Measurements from ENCODE around the gene LCN9.
A peak's percentile ranks its signal among the peaks of the same experiment; 100 is the strongest.

The LCN9 gene

DNA sequence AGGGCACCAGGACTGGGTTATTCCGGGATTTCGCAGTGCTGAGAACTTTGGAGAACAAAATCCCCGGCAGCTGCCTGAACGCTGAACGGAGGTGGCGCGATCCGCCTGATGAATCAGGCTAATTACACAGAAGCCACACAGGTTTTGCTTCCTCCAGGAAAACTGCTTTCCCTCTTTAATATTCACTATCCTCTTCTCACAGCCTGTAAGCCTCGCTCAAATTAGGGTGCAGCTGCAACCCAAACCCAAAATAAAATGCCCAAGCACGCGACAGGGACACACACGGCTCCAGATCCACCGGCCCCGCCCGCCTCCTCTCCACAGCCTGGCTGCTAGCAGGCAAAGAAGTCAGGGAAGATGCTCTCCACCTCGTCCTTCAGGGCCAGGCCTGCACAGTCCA, 30.2 kb downstream of the LCN9 start:
- Mint-ChIP-seq H3K27me3 (peaks cover 6% of the 10 kb centered on the region), H3K9me3 (no peaks in the 10 kb centered on the region), H3K36me3 (no peaks in the 10 kb centered on the region), H3K4me1 (no peaks in the 10 kb centered on the region), H3K27ac (no peak overlapping the region), H3K4me3 (no peak overlapping the region)
- ATAC-seq (ENCODE audit: low read depth): no peak
- no peak for DNase-seq (ENCODE audit: low spot score in 2 of 2)

DNA sequence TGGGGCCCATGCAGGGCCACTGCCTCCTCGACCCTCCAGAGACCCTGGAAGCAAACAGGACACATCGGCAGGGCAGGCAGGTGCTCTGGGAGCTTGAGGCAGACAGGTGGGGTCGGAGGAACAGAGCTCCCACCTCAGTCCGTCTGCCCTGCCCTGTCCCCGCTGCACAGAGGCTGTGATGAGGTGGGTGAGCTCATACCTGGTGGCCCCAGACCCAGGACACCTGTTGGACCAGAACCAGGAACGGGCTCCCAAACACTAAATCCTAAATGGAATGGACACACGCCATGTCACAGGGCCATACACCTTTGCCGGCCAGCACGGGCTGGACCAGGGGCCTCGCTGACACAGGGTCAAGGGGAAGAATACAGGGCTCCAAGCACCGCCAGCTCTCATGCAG, 30.7 kb downstream of the LCN9 start:
- no peaks in the 10 kb centered on the region for H3K4me1 Mint-ChIP-seq
- H3K4me3 Mint-ChIP-seq: no peak overlapping the region
- H3K27ac Mint-ChIP-seq: no peak overlapping the region
- no peaks in the 10 kb centered on the region for H3K36me3 Mint-ChIP-seq
- H3K27me3 Mint-ChIP-seq: peaks cover 6% of the 10 kb centered on the region
- ATAC-seq (ENCODE audit: low read depth) (no peak), DNase-seq (ENCODE audit: low spot score in 2 of 2) (no peak)
- no peaks in the 10 kb centered on the region for H3K9me3 Mint-ChIP-seq

- no peak overlapping the region for H3K27ac Mint-ChIP-seq
- H3K9me3 Mint-ChIP-seq: no peaks in the 10 kb centered on the region
Measured at GRCh38 chr9:135694414-135694813, 31.3 kb downstream of the LCN9 start.

DNA sequence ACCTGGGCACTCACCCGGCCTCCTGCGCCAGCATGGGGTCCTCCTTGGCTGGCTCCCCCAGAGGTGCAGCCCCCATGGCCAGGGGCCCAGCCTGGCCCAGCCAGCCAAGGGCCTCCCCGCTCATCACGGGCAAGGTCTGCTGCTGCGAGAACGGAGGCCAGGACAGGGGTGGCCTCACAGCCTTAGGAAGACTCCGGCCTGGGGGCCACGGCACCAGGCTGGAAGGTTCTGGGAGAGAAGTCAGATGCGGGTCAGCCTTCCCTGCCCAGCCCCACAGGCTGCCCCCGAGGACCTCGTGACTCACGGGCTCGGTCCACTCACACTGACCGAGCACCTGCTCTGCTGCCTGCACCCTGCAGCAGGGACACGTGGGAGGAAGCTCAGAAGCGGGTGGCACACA, 31.9 kb downstream of the LCN9 start:
- DNase-seq (ENCODE audit: low spot score in 2 of 2) (no peak), ATAC-seq (ENCODE audit: low read depth) (no peak)
- Mint-ChIP-seq H3K27ac (no peak overlapping the region), H3K4me1 (no peaks in the 10 kb centered on the region), H3K4me3 (no peak overlapping the region), H3K9me3 (no peaks in the 10 kb centered on the region), H3K36me3 (no peaks in the 10 kb centered on the region), H3K27me3 (peaks cover 6% of the 10 kb centered on the region)

More at GRCh38 chr9:135694414-135694813, 31.3 kb downstream of the LCN9 start:
- H3K36me3 Mint-ChIP-seq: no peaks in the 10 kb centered on the region
- ATAC-seq (ENCODE audit: low read depth) (no peak), DNase-seq (ENCODE audit: low spot score in 2 of 2) (no peak)
- no peak overlapping the region for H3K4me3 Mint-ChIP-seq
- H3K27me3 Mint-ChIP-seq: peaks cover 6% of the 10 kb centered on the region
- no peaks in the 10 kb centered on the region for H3K4me1 Mint-ChIP-seq

DNA sequence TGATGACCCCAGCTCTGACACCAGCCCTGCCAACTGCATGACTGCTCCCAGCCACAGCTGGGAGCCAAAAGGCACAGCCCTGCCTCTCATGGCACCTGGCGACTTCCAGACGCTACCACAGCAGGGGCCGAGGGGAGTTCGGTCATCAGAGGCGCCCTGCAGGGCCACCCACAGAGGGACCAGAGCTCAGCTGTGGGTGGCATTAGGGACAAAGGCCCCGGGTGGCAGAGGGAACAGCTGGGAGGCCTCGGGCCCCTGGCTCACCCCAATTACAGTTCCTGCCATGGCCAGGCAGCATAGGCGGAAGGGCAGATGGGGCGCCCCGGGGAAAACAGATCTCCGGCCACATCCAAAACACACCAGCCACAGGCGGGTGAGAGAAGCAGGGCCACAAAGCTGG, 32.5 kb downstream of the LCN9 start:
- Mint-ChIP-seq H3K4me3 (no peak overlapping the region), H3K4me1 (no peaks in the 10 kb centered on the region), H3K9me3 (no peaks in the 10 kb centered on the region), H3K36me3 (no peaks in the 10 kb centered on the region), H3K27ac (no peak overlapping the region), H3K27me3 (peaks cover 6% of the 10 kb centered on the region)
- DNase-seq (ENCODE audit: low spot score in 2 of 2): no peak
- no peak for ATAC-seq (ENCODE audit: low read depth)

DNA sequence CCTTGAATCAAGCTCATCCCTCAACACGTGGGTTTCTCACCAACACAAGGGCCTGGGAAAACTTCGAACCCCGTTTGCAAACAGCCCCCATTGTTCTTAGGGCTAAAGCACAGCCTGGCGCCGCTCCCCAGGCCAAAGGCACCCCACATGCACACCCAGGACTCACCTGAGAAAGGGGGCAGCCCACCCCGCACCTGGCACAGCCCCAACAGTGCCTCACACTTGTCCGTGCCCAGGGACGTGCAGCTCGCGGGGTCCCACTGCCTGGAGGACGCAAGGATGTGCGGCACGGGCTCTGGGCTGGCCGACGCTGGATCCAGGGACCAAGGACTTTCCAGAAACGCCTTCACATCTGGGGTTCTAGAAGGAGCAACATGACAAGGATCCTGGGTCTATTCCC, 33.3 kb downstream of the LCN9 start:
- Mint-ChIP-seq H3K27ac (no peak overlapping the region), H3K27me3 (peaks cover 1% of the 10 kb centered on the region), H3K4me1 (no peaks in the 10 kb centered on the region), H3K9me3 (no peaks in the 10 kb centered on the region), H3K36me3 (no peaks in the 10 kb centered on the region), H3K4me3 (no peak overlapping the region)
- DNase-seq (ENCODE audit: low spot score in 2 of 2): no peak
- no peak for ATAC-seq (ENCODE audit: low read depth)

GRCh38 chr9:135697226-135697625, 34.1 kb downstream of the LCN9 start:
- Mint-ChIP-seq H3K4me3 (no peak overlapping the region), H3K27ac (no peak overlapping the region), H3K27me3 (no peaks in the 10 kb centered on the region), H3K9me3 (no peaks in the 10 kb centered on the region), H3K36me3 (no peaks in the 10 kb centered on the region), H3K4me1 (no peaks in the 10 kb centered on the region)
- DNase-seq (ENCODE audit: low spot score in 2 of 2): no peak
- ATAC-seq (ENCODE audit: low read depth): no peak

DNA sequence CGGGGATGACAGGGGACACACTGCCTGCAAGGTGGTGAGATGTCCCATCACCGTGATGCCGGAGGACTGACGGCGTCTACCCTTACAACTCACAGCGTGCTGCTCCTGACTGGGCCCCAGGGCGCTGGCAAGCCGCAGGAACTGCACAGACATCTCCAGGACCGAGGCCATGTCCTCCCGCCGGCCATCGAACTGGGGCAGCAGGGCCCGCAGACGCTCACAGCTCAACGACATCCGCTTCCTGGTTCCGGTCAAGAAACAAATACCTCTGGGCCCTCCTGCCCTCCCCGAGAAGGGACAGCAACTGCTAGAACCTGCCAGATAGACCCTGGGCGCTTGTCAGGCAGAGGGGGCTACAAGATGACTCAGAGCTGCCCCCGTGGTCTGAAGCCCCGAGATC, 35.1 kb downstream of the LCN9 start:
- Mint-ChIP-seq H3K27ac (no peak overlapping the region), H3K4me3 (no peak overlapping the region), H3K9me3 (no peaks in the 10 kb centered on the region), H3K27me3 (no peaks in the 10 kb centered on the region), H3K4me1 (no peaks in the 10 kb centered on the region), H3K36me3 (no peaks in the 10 kb centered on the region)
- DNase-seq (ENCODE audit: low spot score in 2 of 2) (no peak), ATAC-seq (ENCODE audit: low read depth) (no peak)

DNA sequence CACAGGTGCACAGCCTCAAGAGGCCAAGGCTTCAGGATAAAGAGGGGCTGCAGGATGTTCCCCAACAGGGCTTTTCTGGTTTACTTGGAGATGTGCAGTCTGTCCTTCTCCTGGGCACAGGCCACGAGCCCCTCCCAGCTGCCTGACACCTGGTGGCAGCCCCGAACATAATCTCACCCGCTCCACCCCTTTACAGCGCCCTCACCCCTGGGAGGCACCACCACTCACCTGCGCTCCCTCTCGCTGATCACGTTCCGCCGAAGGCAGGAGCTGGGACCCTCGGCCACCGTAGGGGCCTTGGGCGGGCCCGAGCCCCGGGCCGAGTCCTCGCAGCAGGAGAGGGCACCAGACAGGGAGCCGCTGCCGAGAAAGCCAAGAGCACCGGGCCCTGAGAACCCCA, 35.7 kb downstream of the LCN9 start:
- Mint-ChIP-seq H3K4me3 (no peak overlapping the region), H3K27me3 (no peaks in the 10 kb centered on the region), H3K36me3 (no peaks in the 10 kb centered on the region), H3K4me1 (no peaks in the 10 kb centered on the region), H3K27ac (no peak overlapping the region), H3K9me3 (no peaks in the 10 kb centered on the region)
- DNase-seq (ENCODE audit: low spot score in 2 of 2) (no peak), ATAC-seq (ENCODE audit: low read depth) (no peak)

- no peaks in the 10 kb centered on the region for H3K9me3 Mint-ChIP-seq
- H3K4me1 Mint-ChIP-seq: no peaks in the 10 kb centered on the region
- H3K4me3 Mint-ChIP-seq: no peak within 1 kb of the TSS
- no peaks in the 10 kb centered on the region for H3K36me3 Mint-ChIP-seq
- ATAC-seq (ENCODE audit: low read depth) (no peak), DNase-seq (ENCODE audit: low spot score in 2 of 2) (no peak)
- H3K27ac Mint-ChIP-seq: no peak within 1 kb of the TSS
- no peaks in the 10 kb centered on the region for H3K27me3 Mint-ChIP-seq
Measured at GRCh38 chr9:135699440-135699839, 36.3 kb downstream of the LCN9 start, which contains the start of gene SOHLH1. Gene SOHLH1 (minus strand): TSS chr9:135699481. CDS start chr9:135699467, 14 bp downstream.

GRCh38 chr9:135700525-135700924, 37.4 kb downstream of the LCN9 start:
- ATAC-seq (ENCODE audit: low read depth) (no peak), DNase-seq (ENCODE audit: low spot score in 2 of 2) (no peak)
- no peak overlapping the region for H3K4me3 Mint-ChIP-seq
- no peaks in the 10 kb centered on the region for H3K4me1 Mint-ChIP-seq
- no peaks in the 10 kb centered on the region for H3K9me3 Mint-ChIP-seq
- H3K27me3 Mint-ChIP-seq: peaks cover 2% of the 10 kb centered on the region
- H3K27ac Mint-ChIP-seq: no peak overlapping the region
- no peaks in the 10 kb centered on the region for H3K36me3 Mint-ChIP-seq

DNA sequence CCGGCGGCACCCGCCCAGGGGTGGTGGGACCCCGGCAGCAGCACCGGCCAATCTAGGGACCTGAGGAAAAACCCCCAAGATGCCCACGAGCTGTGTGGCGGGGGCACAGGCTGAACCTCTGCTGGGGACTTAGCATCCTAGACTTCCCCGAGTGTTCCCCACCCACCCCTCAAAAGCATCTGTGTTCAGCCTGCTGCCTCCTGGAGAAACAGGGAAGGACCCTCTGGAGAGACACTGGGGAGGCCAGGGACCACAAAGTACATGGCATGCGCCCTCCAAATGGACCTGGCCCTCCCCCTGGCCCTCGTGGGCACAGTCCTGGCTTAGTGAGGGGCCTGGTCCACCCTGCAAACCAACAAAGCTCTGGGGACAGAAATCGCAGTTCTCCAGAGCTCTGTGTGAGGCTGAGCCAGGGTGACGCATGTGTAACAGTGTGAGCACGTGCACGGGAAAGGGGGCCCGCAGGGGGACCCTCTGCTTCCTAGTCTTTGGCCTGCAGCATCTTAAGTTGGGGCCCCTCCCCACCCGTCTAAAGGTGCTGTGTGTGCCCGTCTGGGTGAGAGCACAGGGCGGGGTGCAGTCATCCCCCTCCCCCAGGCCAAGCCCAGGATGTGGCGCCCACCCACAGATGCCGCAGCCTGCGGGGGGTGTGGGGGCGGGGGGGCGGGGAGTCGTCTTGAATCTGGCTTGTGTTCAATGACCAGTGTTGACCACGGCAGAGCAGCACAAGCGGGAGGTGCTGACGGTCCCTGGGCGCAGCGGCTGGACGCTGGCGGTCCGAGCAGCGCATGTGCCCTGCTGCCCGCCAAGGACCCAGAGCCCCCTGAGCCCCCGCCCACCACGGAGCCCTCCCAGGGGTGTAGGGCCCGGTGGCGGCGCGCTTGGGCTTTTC, 38.2 kb downstream of the LCN9 start:
- Mint-ChIP-seq H3K36me3 (no peaks in the 10 kb centered on the region), H3K27me3 (peaks cover 2% of the 10 kb centered on the region), H3K27ac (no peak overlapping the region), H3K9me3 (no peaks in the 10 kb centered on the region), H3K4me1 (no peaks in the 10 kb centered on the region), H3K4me3 (no peak overlapping the region)
- DNase-seq (ENCODE audit: low spot score in 2 of 2): no peak
- ATAC-seq (ENCODE audit: low read depth): no peak

DNA sequence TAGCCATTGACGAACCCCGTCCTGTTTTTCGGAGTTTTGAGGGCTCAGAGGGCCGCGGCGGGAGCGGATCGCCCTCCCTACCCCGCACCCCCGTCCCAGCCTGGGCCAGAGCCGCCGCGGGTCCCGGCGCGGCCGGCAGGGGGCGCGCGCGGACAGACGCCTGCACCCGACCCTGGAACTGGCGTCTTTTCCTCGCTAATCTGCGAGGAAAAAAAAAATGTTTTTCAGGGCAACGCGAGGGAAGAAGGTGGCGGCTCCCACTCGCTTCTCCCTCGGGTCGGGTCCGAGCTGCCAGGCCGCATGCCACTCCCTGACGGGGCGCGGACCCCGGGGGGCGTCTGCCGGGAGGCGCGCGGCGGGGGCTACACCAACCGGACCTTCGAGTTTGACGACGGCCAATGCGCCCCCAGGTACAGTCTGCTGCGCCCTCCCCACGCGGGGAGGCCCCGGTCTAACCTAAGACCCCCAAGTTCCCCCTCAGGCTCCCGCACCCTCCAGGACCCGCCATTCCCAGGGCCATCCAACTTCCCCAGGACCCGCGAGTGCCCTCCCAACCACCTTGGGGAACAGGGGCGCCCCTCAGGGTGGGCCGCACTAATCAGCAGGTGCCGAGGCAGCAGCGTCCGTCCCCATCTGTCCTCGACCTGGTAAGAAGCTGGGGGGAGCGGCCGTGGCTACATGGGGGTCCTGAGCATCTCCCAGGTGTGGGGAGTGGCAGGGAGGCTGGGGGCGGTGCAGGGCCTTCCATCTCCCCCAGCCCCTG, 39.0 kb downstream of the LCN9 start, which contains the start of gene KCNT1:
TSS of gene KCNT1 (plus strand) at position 227 of the 763 bp plus-strand sequence. CDS start at position 301, 74 bp downstream.
- ATAC-seq (ENCODE audit: low read depth) (peak; percentile 49), DNase-seq (ENCODE audit: low spot score in 2 of 2) (peak; percentile 30 to 55)
- Mint-ChIP-seq H3K36me3 (no peaks in the 10 kb centered on the region), H3K27me3 (peaks cover 2% of the 10 kb centered on the region), H3K27ac (no peak within 1 kb of the TSS), H3K4me3 (no peak within 1 kb of the TSS), H3K9me3 (no peaks in the 10 kb centered on the region), H3K4me1 (no peaks in the 10 kb centered on the region)

- H3K4me1 Mint-ChIP-seq: no peaks in the 10 kb centered on the region
- peaks cover 2% of the 10 kb centered on the region for H3K27me3 Mint-ChIP-seq
- H3K27ac Mint-ChIP-seq: no peak overlapping the region
- H3K36me3 Mint-ChIP-seq: no peaks in the 10 kb centered on the region
- no peak for DNase-seq (ENCODE audit: low spot score in 2 of 2)
- H3K4me3 Mint-ChIP-seq: no peak overlapping the region
- no peaks in the 10 kb centered on the region for H3K9me3 Mint-ChIP-seq
- no peak for ATAC-seq (ENCODE audit: low read depth)
Measured at GRCh38 chr9:135703726-135704125, 40.6 kb downstream of the LCN9 start.

Data from memory B cell (primary cell).